Hematopoietic multipotent progenitor cell treated with erythropoietin and hydrocortisone succinate and interleukin-3 and kit ligand, for 15 days (in vitro differentiated cells): Measurements from ENCODE around the gene POLDIP2.

Source experiments
- DNase-seq: peaks from one replicate; pipeline ENCODE4 v3.0.0-alpha.2; 2015; ENCODE audit warnings: low spot score

The POLDIP2 gene

DNA sequence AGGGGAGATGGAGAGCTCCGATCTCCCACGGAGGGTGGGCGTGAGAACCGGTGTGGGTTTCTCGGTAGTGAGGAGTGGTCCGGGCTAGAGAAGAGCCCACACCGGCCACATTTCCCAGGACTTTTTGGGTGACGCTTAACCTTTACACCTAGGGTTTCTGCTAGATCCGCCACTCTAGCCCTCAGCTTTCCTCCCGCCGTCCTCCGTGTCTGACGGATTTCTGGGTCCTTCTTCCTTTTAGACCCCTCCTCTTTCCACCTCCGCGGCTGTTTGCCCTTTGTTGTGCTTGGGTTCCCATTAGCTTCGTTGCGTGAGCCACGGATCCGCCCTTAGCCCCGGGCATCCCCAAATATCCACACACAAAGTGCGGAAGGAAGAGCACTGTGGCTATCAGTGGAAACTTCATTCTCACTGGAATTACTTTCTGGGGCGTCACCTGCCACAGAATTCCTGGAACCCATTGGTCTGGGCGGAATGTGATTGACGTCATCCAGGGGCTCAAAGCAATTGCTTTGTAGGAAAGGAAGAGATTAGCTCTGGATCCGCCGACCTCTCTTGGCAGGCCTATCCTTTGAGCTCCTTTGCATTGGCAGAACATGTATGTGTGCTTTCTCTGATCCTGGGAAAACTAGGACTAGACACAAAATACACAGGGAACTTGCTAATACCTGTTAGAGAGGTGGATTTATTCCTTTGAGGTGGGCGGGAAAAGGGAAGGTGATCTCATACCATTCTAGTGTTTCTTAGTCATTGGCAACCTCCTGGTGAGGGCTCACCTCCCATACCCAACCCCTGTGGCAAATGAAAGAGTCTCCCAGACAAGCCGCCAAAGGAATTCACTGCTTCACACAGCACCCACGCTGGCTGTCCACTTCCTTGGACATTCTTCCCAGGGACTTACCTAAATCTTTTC lies 21.1 kb downstream of the POLDIP2 start:
- peak; percentile 31 for DNase-seq

- DNase-seq: peak; percentile 99
Observed at GRCh38 chr17:28335201-28335958, 21.9 kb downstream of the POLDIP2 start, which contains the start of the genes IFT20 and TNFAIP1. Gene IFT20, minus strand, starts transcription at chr17:28335472. Its CDS starts 3,487 bp downstream, at chr17:28331985. Gene TNFAIP1, plus strand, starts transcription at chr17:28335761. Its CDS starts 3,761 bp downstream, at chr17:28339522.

GRCh38 chr17:28334666-28335200 lies 22.6 kb downstream of the POLDIP2 start:
- DNase-seq: no peak

GRCh38 chr17:28334171-28334570 lies 23.2 kb downstream of the POLDIP2 start:
- DNase-seq: no peak

DNA sequence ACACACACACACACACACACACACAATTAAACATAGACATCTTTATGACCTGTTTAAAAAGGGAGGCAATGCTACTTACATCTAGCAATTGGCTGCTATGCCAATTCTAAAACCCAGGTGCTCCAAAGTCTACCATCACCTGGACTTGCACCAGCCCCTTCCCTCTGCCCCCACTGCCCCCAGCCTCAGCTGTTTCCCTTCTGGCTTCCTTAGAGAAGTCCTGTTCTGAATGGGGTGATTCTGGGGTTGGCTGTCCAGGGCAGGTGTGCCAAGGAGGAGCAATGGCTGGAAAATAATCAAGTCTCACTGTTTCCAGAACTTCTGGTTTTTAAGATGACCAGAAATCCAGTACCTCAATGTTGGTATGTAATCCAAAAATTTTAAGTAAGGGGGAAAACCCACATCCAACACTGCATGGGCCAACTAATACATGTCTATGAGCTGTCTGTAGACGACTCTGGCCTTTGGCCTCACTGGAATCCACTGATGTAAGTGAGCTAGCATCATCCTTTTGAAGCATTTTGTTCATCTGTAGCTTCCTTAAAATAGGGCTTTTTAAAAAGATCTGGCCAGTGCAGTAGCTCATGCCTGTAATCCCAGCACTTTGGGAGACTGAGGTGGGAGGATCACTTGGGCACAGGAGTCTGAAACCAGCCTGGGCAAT lies 24.1 kb downstream of the POLDIP2 start:
- DNase-seq: no peak

- DNase-seq: no peak
Observed at GRCh38 chr17:28331891-28332420, 25.4 kb downstream of the POLDIP2 start.

DNA sequence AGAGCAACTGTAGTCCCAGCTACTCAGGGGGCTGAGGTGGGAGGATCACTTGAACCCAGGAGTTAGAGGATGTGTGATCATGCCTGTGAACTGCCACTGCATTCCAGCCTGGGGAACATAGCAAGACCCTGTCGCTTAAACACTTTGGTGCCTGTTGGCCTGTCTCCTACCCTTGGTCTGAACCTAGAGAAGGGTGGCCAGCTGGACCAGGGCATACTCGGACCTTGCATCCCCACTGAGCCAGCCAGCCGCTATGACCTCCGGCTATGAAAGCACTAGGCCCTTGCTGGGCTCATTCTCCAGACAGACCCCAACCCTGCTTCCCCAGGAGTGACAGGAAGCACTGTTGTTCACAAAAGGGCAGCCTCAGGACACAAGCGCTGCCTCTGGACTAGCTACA lies 26.7 kb downstream of the POLDIP2 start:
- DNase-seq: no peak

DNA sequence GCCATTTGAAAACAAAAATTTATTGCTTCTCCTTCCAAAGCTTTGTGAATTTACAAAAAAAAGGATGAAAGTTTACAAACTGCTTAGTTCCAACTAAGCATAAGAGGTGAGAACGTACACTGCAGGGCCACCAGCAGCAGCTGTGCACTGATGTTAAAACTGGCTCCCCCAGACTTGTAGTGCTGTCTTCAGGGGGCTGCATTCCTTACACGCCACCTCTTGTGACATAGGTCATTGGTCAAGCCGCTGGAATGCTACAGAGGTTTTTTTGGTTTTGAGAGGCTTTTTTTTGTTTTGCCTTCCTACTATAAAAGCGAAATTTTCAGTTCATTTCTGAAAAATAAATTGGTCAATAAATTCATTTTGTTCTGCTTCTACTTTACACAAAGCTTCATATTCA lies 29.0 kb downstream of the POLDIP2 start:
- DNase-seq: no peak

- no peak for DNase-seq
Observed at GRCh38 chr17:28327709-28328108, 29.6 kb downstream of the POLDIP2 start.

DNA sequence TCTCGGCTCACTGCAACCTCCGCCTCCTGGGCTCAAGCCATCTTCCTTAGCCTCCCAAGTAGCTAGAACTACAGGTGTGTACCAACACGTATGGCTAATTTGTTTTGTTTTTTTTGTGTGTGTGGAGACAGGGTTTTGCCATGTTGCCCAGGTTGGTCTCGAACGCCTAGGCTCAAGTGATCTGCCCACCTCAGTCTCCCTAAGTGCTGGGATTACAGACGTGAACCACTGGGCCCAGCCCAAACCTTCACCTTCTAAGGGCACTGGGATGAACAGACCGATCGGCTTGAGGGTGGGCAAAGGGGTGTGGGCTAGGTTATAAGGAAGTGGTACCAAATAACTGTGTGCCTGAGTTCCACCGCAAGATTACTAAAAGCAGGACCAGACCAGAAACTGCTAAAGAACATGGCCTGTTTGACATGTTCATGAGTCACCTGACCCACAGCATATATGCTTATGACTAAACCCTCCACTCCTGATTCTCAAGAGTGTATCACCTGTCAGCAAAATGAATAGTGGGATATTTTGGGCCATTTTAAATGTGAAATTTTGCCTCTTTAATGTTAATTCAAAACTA lies 30.2 kb downstream of the POLDIP2 start:
- no peak for DNase-seq

DNA sequence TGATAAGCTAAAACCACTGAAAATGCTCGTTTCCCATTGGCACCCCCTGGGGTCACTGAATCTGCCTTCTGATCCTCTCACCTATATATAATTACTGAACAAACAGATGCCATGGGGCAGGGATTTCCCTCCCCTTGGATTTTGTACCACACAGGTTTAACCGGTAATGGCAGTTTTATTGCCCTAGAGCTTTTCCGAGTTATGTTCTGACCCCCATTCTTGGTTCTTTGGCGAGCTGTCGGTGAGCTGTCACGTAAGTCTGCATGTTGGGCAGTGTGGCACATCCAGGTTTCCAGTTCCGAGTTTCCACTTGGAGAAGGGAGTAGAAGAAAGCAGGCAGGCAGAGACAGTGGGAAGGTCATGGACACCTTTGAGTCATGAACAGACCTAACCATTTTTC lies 31.2 kb downstream of the POLDIP2 start:
- DNase-seq: no peak

- DNase-seq: no peak
Observed at GRCh38 chr17:28325211-28325610, 32.1 kb downstream of the POLDIP2 start.

- no peak for DNase-seq
Observed at GRCh38 chr17:28324781-28325180, 32.5 kb downstream of the POLDIP2 start.

GRCh38 chr17:28324267-28324745 lies 33.0 kb downstream of the POLDIP2 start:
- DNase-seq: no peak

DNA sequence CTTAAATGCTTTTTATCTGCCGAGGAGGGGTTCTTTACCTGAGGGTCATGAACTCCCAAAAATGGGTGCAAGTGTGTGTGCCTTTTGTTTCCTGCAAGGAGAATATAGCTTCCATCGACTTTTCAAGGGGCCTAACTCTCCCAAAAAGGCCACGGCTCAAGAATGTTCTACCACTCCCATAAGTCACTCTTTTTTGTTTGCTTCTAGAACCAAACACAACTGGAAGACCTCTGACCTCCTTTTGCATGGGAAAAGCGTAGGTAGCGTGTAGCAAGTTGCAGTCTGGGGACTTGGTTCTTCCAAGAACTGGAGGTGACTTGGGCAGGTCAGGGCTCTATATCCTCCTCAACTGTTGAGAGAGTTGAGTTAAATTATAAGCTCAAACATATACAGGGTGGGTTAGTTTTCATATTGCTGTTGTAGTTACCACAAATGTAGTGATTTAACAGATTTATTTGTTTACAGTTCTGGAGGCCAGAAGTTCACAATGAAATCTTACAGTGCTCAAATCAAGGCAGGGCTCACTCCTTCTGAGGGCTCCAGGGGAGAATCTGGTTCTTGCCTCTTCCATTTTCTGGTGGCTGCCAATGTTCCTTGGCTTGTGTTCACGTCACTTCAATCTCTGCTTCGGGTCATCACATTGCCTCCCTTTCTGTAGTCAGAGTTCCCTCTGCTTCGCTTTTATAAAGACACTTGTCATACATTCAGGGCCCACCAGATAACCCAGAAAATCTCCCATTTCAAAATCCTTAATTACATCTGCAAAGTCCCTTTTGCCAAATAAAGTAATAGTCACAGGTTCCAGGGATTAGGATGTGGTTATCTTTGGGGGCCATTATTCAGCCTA lies 36.9 kb downstream of the POLDIP2 start:
- no peak for DNase-seq

DNA sequence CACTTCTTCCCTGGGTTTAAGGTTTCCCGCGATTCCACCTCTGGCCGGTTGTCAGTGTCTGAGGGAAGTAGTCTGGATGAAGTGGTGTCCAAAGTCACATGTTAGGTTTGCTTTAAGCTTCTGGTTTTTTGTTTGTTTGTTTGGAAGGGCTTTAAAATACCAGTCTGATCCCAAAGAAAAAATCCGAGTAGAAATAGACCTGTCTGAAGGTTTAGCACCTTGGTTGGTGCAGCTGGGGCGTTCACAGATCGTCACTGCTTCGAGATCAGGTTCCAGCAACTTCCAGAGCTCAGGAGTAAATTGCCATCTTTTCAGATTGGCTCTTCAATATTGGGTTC lies 37.8 kb downstream of the POLDIP2 start:
- no peak for DNase-seq

GRCh38 chr17:28318759-28319597 lies 38.3 kb downstream of the POLDIP2 start, which contains the start of gene TMEM97:
Gene TMEM97, plus strand, starts transcription at chr17:28319200. Its CDS starts 40 bp downstream, at chr17:28319240.
- peak; percentile 97 for DNase-seq

GRCh38 chr17:28317966-28318758 lies 39.2 kb downstream of the POLDIP2 start:
- no peak for DNase-seq
